ENCODE results near the gene SIK2. TPM values are rescaled to one million over a fixed set of nuclear protein-coding genes. Genes with fewer than 3 reads are reported as not detected.

The SIK2 gene
- total RNA-seq, 1 donor from 2014 or later: 14.3 TPM

DNA sequence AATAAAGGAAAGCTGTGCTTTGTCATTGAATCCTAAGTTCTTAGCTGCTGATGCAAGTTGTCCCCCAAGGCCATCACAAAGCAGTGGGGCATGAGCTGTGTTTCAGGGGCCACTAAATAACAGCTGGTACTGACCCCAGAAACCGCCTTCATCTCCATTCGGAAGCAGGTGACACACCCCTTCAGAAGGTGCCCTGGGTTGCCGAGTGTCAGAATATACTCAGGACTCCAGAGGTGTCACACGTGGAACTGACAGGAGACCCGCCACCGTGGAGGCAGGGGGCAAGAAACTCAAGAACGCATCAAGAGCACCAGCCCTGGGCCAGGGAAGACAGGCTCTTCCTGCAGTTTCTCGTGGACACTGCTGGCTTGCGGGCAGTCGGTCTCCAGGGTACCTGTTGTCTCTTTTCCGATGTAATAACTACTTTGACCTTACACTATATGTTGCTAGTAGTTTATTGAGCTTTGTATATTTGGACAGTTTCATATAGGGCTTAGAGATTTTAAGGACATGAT lies 122.4 kb downstream of the SIK2 start:
- Histone ChIP-seq H3K36me3 (ENCODE audit: insufficient read depth, low read length) (peaks cover 41% of the 10 kb centered on the region), H3K9ac (ENCODE audit: low read length) (no peak overlapping the region), H4K20me1 (ENCODE audit: insufficient read depth, low read length) (no peaks in the 10 kb centered on the region), H3K4me2 (ENCODE audit: low read length) (no peak overlapping the region), H3K4me1 (ENCODE audit: insufficient read depth, low read length) (peaks cover 6% of the 10 kb centered on the region), H3K9me3 (ENCODE audit: insufficient read depth, low read depth, low read length) (no peaks in the 10 kb centered on the region), H2AFZ (ENCODE audit: low read depth, low read length) (no peak overlapping the region), H3K4me3 (ENCODE audit: insufficient read depth, low read depth, low read length) (no peak overlapping the region), H3K79me2 (ENCODE audit: insufficient read depth, low read length) (no peaks in the 10 kb centered on the region), H3K27me3 (ENCODE audit: insufficient read depth, low read length) (no peaks in the 10 kb centered on the region), H3K27ac (ENCODE audit: low read depth, low read length) (no peak overlapping the region)
- TF ChIP-seq, protein P1, sequence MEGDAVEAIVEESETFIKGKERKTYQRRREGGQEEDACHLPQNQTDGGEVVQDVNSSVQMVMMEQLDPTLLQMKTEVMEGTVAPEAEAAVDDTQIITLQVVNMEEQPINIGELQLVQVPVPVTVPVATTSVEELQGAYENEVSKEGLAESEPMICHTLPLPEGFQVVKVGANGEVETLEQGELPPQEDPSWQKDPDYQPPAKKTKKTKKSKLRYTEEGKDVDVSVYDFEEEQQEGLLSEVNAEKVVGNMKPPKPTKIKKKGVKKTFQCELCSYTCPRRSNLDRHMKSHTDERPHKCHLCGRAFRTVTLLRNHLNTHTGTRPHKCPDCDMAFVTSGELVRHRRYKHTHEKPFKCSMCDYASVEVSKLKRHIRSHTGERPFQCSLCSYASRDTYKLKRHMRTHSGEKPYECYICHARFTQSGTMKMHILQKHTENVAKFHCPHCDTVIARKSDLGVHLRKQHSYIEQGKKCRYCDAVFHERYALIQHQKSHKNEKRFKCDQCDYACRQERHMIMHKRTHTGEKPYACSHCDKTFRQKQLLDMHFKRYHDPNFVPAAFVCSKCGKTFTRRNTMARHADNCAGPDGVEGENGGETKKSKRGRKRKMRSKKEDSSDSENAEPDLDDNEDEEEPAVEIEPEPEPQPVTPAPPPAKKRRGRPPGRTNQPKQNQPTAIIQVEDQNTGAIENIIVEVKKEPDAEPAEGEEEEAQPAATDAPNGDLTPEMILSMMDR (IDR thresholded peaks at IDR 0.05; ENCODE audit: insufficient read depth, low read depth, low read length): no peak
- TF ChIP-seq EZH2 (IDR thresholded peaks at IDR 0.05; ENCODE audit: insufficient read depth, low read length): no peak
- H3K4me1 Mint-ChIP-seq (ENCODE audit: low read depth, unreplicated experiment): peaks cover 10% of the 10 kb centered on the region
- H3K27me3 Mint-ChIP-seq (ENCODE audit: low read depth, unreplicated experiment): no peaks in the 10 kb centered on the region
- H3K36me3 Mint-ChIP-seq (ENCODE audit: low read depth, unreplicated experiment): peaks cover 40% of the 10 kb centered on the region
- FAIRE-seq: no peak
- no peak overlapping the region for H3K4me3 Mint-ChIP-seq (ENCODE audit: unreplicated experiment)
- DNase-seq (ENCODE audit: low read depth): no peak
- no peaks in the 10 kb centered on the region for H3K9me3 Mint-ChIP-seq (ENCODE audit: unreplicated experiment)
- no peak overlapping the region for H3K27ac Mint-ChIP-seq (ENCODE audit: unreplicated experiment)

DNA sequence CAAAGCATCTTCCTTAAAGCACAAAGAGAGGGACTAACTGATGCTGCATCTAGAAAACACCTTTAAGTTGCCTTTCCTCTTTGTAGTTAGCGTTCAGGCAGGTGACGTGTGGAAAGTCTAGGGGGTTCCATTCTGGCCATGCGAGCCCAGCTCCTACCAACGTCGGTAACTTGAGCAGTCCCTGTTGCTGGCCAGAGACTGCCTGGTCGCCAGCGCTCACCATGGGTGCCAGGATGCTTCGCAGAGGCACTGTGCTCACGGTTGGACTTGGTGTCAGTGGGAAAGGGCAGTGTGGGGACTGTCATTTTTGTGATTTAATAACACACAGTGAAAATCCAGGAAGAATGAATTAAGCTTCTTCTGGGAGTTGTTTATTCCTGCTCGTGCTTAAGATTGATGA lies 123.4 kb downstream of the SIK2 start:
- H3K36me3 Mint-ChIP-seq (ENCODE audit: low read depth, unreplicated experiment): peaks cover 39% of the 10 kb centered on the region

DNA sequence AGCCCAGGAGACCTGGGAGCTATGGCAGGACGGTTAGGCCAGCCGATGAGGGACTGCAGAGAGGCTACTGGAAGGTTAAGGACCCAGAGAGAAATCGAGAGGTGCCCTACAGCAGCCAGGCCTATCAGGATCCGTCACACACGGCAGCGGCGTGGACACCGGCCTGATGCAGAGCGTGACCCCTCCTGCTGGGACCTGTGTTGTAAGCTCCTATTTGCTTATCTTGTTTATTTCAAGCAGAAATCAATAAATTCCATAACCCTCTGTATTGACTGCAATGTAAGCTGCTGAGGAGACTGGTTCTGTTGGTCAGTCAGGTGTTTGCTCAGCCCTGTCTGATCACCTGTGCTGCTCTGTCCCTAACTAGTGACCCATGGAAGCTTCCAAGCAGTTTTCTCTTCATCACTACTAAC lies 124.1 kb downstream of the SIK2 start:
- Histone ChIP-seq H3K9ac (ENCODE audit: low read length) (no peak overlapping the region), H3K4me3 (ENCODE audit: insufficient read depth, low read depth, low read length) (no peak overlapping the region), H2AFZ (ENCODE audit: low read depth, low read length) (no peak overlapping the region), H3K79me2 (ENCODE audit: insufficient read depth, low read length) (no peaks in the 10 kb centered on the region), H3K9me3 (ENCODE audit: insufficient read depth, low read depth, low read length) (no peaks in the 10 kb centered on the region), H3K4me1 (ENCODE audit: insufficient read depth, low read length) (peaks cover 18% of the 10 kb centered on the region), H3K27ac (ENCODE audit: low read depth, low read length) (no peak overlapping the region), H3K36me3 (ENCODE audit: insufficient read depth, low read length) (peaks cover 28% of the 10 kb centered on the region), H4K20me1 (ENCODE audit: insufficient read depth, low read length) (no peaks in the 10 kb centered on the region), H3K27me3 (ENCODE audit: insufficient read depth, low read length) (no peaks in the 10 kb centered on the region), H3K4me2 (ENCODE audit: low read length) (no peak overlapping the region)
- Mint-ChIP-seq H3K27ac (ENCODE audit: unreplicated experiment) (no peak overlapping the region), H3K9me3 (ENCODE audit: unreplicated experiment) (no peaks in the 10 kb centered on the region), H3K4me3 (ENCODE audit: unreplicated experiment) (no peak overlapping the region), H3K27me3 (ENCODE audit: low read depth, unreplicated experiment) (no peaks in the 10 kb centered on the region), H3K36me3 (ENCODE audit: low read depth, unreplicated experiment) (peaks cover 33% of the 10 kb centered on the region), H3K4me1 (ENCODE audit: low read depth, unreplicated experiment) (peaks cover 16% of the 10 kb centered on the region)
- DNase-seq (ENCODE audit: low read depth) (no peak), FAIRE-seq (no peak)
- TF ChIP-seq, protein P1 (IDR thresholded peaks at IDR 0.05; ENCODE audit: insufficient read depth, low read depth, low read length): no peak
- no peak for TF ChIP-seq EZH2 (IDR thresholded peaks at IDR 0.05; ENCODE audit: insufficient read depth, low read length)

More for the DNA sequence above, 123.4 kb downstream of the SIK2 start:
- FAIRE-seq (no peak), DNase-seq (ENCODE audit: low read depth) (no peak)
- H3K4me2 ChIP-seq (ENCODE audit: low read length): no peak overlapping the region
- no peak for TF ChIP-seq EZH2 (IDR thresholded peaks at IDR 0.05; ENCODE audit: insufficient read depth, low read length)
- TF ChIP-seq, protein P1 (IDR thresholded peaks at IDR 0.05; ENCODE audit: insufficient read depth, low read depth, low read length): no peak
- H3K79me2 ChIP-seq (ENCODE audit: insufficient read depth, low read length): no peaks in the 10 kb centered on the region
- Mint-ChIP-seq H3K27ac (ENCODE audit: unreplicated experiment) (no peak overlapping the region), H3K9me3 (ENCODE audit: unreplicated experiment) (no peaks in the 10 kb centered on the region), H3K4me1 (ENCODE audit: low read depth, unreplicated experiment) (peaks cover 15% of the 10 kb centered on the region), H3K4me3 (ENCODE audit: unreplicated experiment) (no peak overlapping the region), H3K27me3 (ENCODE audit: low read depth, unreplicated experiment) (no peaks in the 10 kb centered on the region)
- no peak overlapping the region for H2AFZ ChIP-seq (ENCODE audit: low read depth, low read length)
- peaks cover 12% of the 10 kb centered on the region for H3K4me1 ChIP-seq (ENCODE audit: insufficient read depth, low read length)
- peaks cover 34% of the 10 kb centered on the region for H3K36me3 ChIP-seq (ENCODE audit: insufficient read depth, low read length)
- no peak overlapping the region for H3K27ac ChIP-seq (ENCODE audit: low read depth, low read length)
- no peaks in the 10 kb centered on the region for H4K20me1 ChIP-seq (ENCODE audit: insufficient read depth, low read length)
- no peak overlapping the region for H3K9ac ChIP-seq (ENCODE audit: low read length)
- no peak overlapping the region for H3K4me3 ChIP-seq (ENCODE audit: insufficient read depth, low read depth, low read length)
- no peaks in the 10 kb centered on the region for H3K9me3 ChIP-seq (ENCODE audit: insufficient read depth, low read depth, low read length)
- no peaks in the 10 kb centered on the region for H3K27me3 ChIP-seq (ENCODE audit: insufficient read depth, low read length)
